HG02981 (cell line): ENCODE data around the gene ACOT13.
"Not testable (repeated sequence)": the region's sequence is repeated elsewhere in the genome, so short reads cannot be mapped to it uniquely, and the experiment has no call there.

ENCODE experiments used
- ATAC-seq: cut with Tn5 transposase; IDR thresholded peaks from one replicate; pipeline ENCODE4 v1.9.1; 2021; ENCODE audit warnings: mild to moderate bottlenecking, moderate library complexity; ENCODE audit not compliant: unreplicated experiment

ACOT13 gene

GRCh38 chr6:24661759-24662158, 5.1 kb upstream of the ACOT13 start:
- ATAC-seq: not testable (repeated sequence)

GRCh38 chr6:24662236-24662635, 4.6 kb upstream of the ACOT13 start:
- no peak for ATAC-seq

GRCh38 chr6:24663189-24663588, 3.7 kb upstream of the ACOT13 start:
- ATAC-seq: no peak

GRCh38 chr6:24664046-24664987, 2.6 kb upstream of the ACOT13 start:
- no peak for ATAC-seq

- peak; percentile 31 for ATAC-seq
These were observed 708 bp upstream of the ACOT13 start for GRCh38 chr6:24666097-24666640.

- peak; percentile 4 for ATAC-seq
These were observed 514 bp downstream of the ACOT13 start for GRCh38 chr6:24667378-24667803.

GRCh38 chr6:24668066-24668996, 1.5 kb downstream of the ACOT13 start:
- not testable (repeated sequence) for ATAC-seq

GRCh38 chr6:24668997-24669361, 2.1 kb downstream of the ACOT13 start:
- no peak for ATAC-seq

GRCh38 chr6:24670492-24670891, 3.6 kb downstream of the ACOT13 start:
- ATAC-seq: not testable (repeated sequence)

GRCh38 chr6:24671077-24671476, 4.2 kb downstream of the ACOT13 start:
- ATAC-seq: not testable (repeated sequence)

GRCh38 chr6:24672620-24673182, 5.8 kb downstream of the ACOT13 start:
- no peak for ATAC-seq

- no peak for ATAC-seq
These were observed 6.7 kb downstream of the ACOT13 start for GRCh38 chr6:24673625-24674024.

GRCh38 chr6:24678792-24679352, 12.0 kb downstream of the ACOT13 start:
- not testable (repeated sequence) for ATAC-seq

- no peak for ATAC-seq
These were observed 13.7 kb downstream of the ACOT13 start for GRCh38 chr6:24680582-24680981.

- ATAC-seq: no peak
These were observed 16.7 kb downstream of the ACOT13 start for GRCh38 chr6:24683297-24684296.

GRCh38 chr6:24686408-24686807, 19.5 kb downstream of the ACOT13 start:
- ATAC-seq: no peak

- no peak for ATAC-seq
These were observed 20.1 kb downstream of the ACOT13 start for GRCh38 chr6:24686946-24687345.

- no peak for ATAC-seq
These were observed 23.1 kb downstream of the ACOT13 start for GRCh38 chr6:24689964-24690363.

GRCh38 chr6:24690593-24690992, 23.7 kb downstream of the ACOT13 start:
- no peak for ATAC-seq
